IMR-90 (cell line): ENCODE measurements around the gene AHCYL2. TPM values are rescaled to one million over a fixed set of nuclear protein-coding genes. Genes with fewer than 3 reads are reported as not detected.

Experiments used
- ATAC-seq: fragments of 200-7000 bp; cut with Tn5 transposase; 2 replicates; pipeline ENCODE4 v1.9.1; 2020; ENCODE audit warnings: low read depth, mild to moderate bottlenecking, moderate library complexity
- BruUV-seq: library from RNA; stranded (reverse); fragments of 400-500 nt; replicated peaks from 2 replicates; lab custom pipeline; 2021; lab: Mats Ljungman, UMichigan
- CTCF ChIA-PET: fragments of 300-600 bp; formaldehyde crosslinking; extraction: SDS; loops from one replicate; lab custom pipeline; 2021; ENCODE audit warnings: antibody characterized with exemption; lab: Yijun Ruan, JAX
- POLR2A ChIA-PET: fragments of 300-600 bp; sonication (Branson Sonifier 250); formaldehyde crosslinking; loops from one replicate; lab custom pipeline; 2022; ENCODE audit warnings: antibody characterized with exemption; ENCODE audit not compliant: unreplicated experiment; lab: Charles Lee
- DNase-seq: peaks from one replicate; pipeline ENCODE4 v3.0.0; 2013
- H2AFZ ChIP-seq: replicated peaks from 2 replicates; pipeline ENCODE3; 2013; ENCODE audit warnings: low read length, mild to moderate bottlenecking; ENCODE audit not compliant: poor library complexity
- H2AK5ac ChIP-seq: 2 replicates; pipeline ENCODE4 v1.6.1; 2013; ENCODE audit warnings: low read depth, low read length, inconsistent platforms
- H2AK9ac ChIP-seq: replicated peaks from 2 replicates; pipeline ENCODE3; 2013; ENCODE audit warnings: mild to moderate bottlenecking, low read depth, low read length, moderate library complexity; ENCODE audit not compliant: poor library complexity
- H2BK120ac ChIP-seq: 2 replicates; pipeline ENCODE4 v1.6.1; 2013; ENCODE audit warnings: low read depth, low read length, inconsistent platforms
- H2BK15ac ChIP-seq: 3 replicates; pipeline ENCODE4 v1.6.1; 2013; ENCODE audit warnings: low read depth, low read length, inconsistent platforms
- H2BK20ac ChIP-seq: 2 replicates; pipeline ENCODE4 v1.6.1; 2013; ENCODE audit warnings: low read depth, mild to moderate bottlenecking, inconsistent platforms, low read length, moderate library complexity
- H2BK5ac ChIP-seq: 2 replicates; pipeline ENCODE4 v1.6.1; 2013; ENCODE audit warnings: mild to moderate bottlenecking, low read depth, low read length, inconsistent platforms; ENCODE audit not compliant: poor library complexity, severe bottlenecking
- H3K14ac ChIP-seq: replicated peaks from 2 replicates; pipeline ENCODE4 v1.6.1; 2013; ENCODE audit warnings: low read depth, low read length, inconsistent platforms
- H3K18ac ChIP-seq: 2 replicates; pipeline ENCODE4 v1.6.1; 2013; ENCODE audit warnings: low read depth, low read length, control low read depth
- H3K23ac ChIP-seq: 2 replicates; pipeline ENCODE4 v1.6.1; 2013; ENCODE audit warnings: low read depth, low read length, inconsistent platforms
- H3K27ac ChIP-seq: 2 replicates; pipeline ENCODE4 v1.5.1; 2013; ENCODE audit warnings: mild to moderate bottlenecking, control low read depth, low read length; ENCODE audit not compliant: insufficient read depth
- H3K27me3 ChIP-seq: 2 replicates; pipeline ENCODE4 v1.6.1; 2013; ENCODE audit warnings: low read length; ENCODE audit not compliant: control insufficient read depth, insufficient read depth
- H3K36me3 ChIP-seq: 2 replicates; pipeline ENCODE4 v1.6.1; 2013; ENCODE audit warnings: low read length, mixed read lengths; ENCODE audit not compliant: control insufficient read depth, insufficient read depth
- H3K4ac ChIP-seq: 2 replicates; pipeline ENCODE4 v1.6.1; 2013; ENCODE audit warnings: low read depth, low read length, inconsistent platforms
- H3K4me1 ChIP-seq: 2 replicates; pipeline ENCODE4 v1.6.1; 2013; ENCODE audit warnings: low read length, mixed read lengths; ENCODE audit not compliant: control insufficient read depth, insufficient read depth
- H3K4me2 ChIP-seq: 2 replicates; pipeline ENCODE4 v1.6.1; 2013; ENCODE audit warnings: low read depth, mild to moderate bottlenecking, control low read depth, low read length, moderate library complexity
- H3K4me3 ChIP-seq: 2 replicates; pipeline ENCODE4 v1.5.1; 2013; ENCODE audit warnings: low read depth, mild to moderate bottlenecking, control low read depth, low read length, moderate library complexity; ENCODE audit not compliant: insufficient read depth
- H3K56ac ChIP-seq: 2 replicates; pipeline ENCODE4 v1.6.1; 2013; ENCODE audit warnings: low read length, inconsistent platforms; ENCODE audit not compliant: insufficient read depth; ENCODE audit errors: extremely low read depth
- H3K79me1 ChIP-seq, 2 experiments: 2 replicates each; pipeline ENCODE4 v1.6.1; 2013; ENCODE audit warnings: low read length in 2 of 2, inconsistent platforms in 1 of 2, low read depth in 1 of 2
- H3K9ac ChIP-seq: 2 replicates; pipeline ENCODE4 v1.6.1; 2013; ENCODE audit warnings: low read depth, low read length, control low read depth
- H3K9me1 ChIP-seq: 2 replicates; pipeline ENCODE4 v1.6.1; 2013; ENCODE audit warnings: low read length, inconsistent platforms; ENCODE audit not compliant: insufficient read depth
- H3K9me3 ChIP-seq: 2 replicates; pipeline ENCODE4 v1.6.1; 2013; ENCODE audit warnings: low read length; ENCODE audit not compliant: control insufficient read depth, insufficient read depth
- H4K20me1 ChIP-seq: 2 replicates; pipeline ENCODE4 v1.6.1; 2013; ENCODE audit warnings: low read length, inconsistent platforms; ENCODE audit not compliant: insufficient read depth
- H4K5ac ChIP-seq: 2 replicates; pipeline ENCODE4 v1.6.1; 2013; ENCODE audit warnings: mild to moderate bottlenecking, low read depth, low read length, control low read depth
- H4K8ac ChIP-seq, 2 experiments: 2 replicates each; pipeline ENCODE4 v1.6.1; 2013; ENCODE audit warnings: low read depth in 2 of 2, low read length in 2 of 2, control low read depth in 1 of 2, inconsistent platforms in 1 of 2
- H4K91ac ChIP-seq: 2 replicates; pipeline ENCODE4 v1.6.1; 2013; ENCODE audit warnings: low read depth, low read length, inconsistent platforms; ENCODE audit not compliant: insufficient read depth
- BHLHE40 ChIP-seq: fragments of 150-350 bp; IDR thresholded peaks from 2 replicates; pipeline ENCODE4 v1.6.1; 2016; ENCODE audit warnings: mild to moderate bottlenecking, low read depth, low read length
- CEBPB ChIP-seq: IDR thresholded peaks from 2 replicates; pipeline ENCODE4 v1.6.1; 2012; ENCODE audit warnings: low read depth, low read length, improper control_type of control experiment
- CHD1 ChIP-seq: IDR thresholded peaks from 2 replicates; pipeline ENCODE4 v1.6.1; 2012; ENCODE audit warnings: low read depth, low read length, improper control_type of control experiment
- FOS ChIP-seq: fragments of 150-350 bp; IDR thresholded peaks from 2 replicates; pipeline ENCODE4 v1.6.1; 2016; ENCODE audit warnings: low read depth, low read length
- MAFK ChIP-seq: IDR thresholded peaks from 2 replicates; pipeline ENCODE4 v1.6.1; 2012; ENCODE audit warnings: low read depth, low read length, improper control_type of control experiment
- MAZ ChIP-seq: IDR thresholded peaks from 2 replicates; pipeline ENCODE4 v1.6.1; 2012; ENCODE audit warnings: low read depth, mild to moderate bottlenecking, low read length, improper control_type of control experiment, moderate library complexity, borderline replicate concordance
- MXI1 ChIP-seq: IDR thresholded peaks from 2 replicates; pipeline ENCODE4 v1.6.1; 2012; ENCODE audit warnings: low read depth, mild to moderate bottlenecking, low read length, moderate library complexity, borderline replicate concordance
- NFE2L2 ChIP-seq: fragments of 150-350 bp; IDR thresholded peaks from 2 replicates; pipeline ENCODE4 v1.6.1; 2016; ENCODE audit warnings: low read depth, mild to moderate bottlenecking, low read length
- POLR2A ChIP-seq: IDR thresholded peaks from 2 replicates; pipeline ENCODE4 v1.6.1; 2012; ENCODE audit warnings: mild to moderate bottlenecking, low read depth, low read length
- RAD21 ChIP-seq: IDR thresholded peaks from 2 replicates; pipeline ENCODE4 v1.6.1; 2012; ENCODE audit warnings: low read length, improper control_type of control experiment
- RCOR1 ChIP-seq: IDR thresholded peaks from 2 replicates; pipeline ENCODE4 v1.6.1; 2012; ENCODE audit warnings: mild to moderate bottlenecking, low read length, improper control_type of control experiment; ENCODE audit not compliant: insufficient replicate concordance
- RFX5 ChIP-seq: IDR thresholded peaks from 2 replicates; pipeline ENCODE4 v1.8.0; 2012; ENCODE audit warnings: low read depth, mild to moderate bottlenecking, low read length, moderate library complexity
- SMC3 ChIP-seq: fragments of 150-350 bp; IDR thresholded peaks from 2 replicates; pipeline ENCODE4 v1.6.1; 2016; ENCODE audit warnings: low read depth, mild to moderate bottlenecking, antibody characterized with exemption, low read length, moderate library complexity
- WGBS, 2 experiments: methylation state at CpG; one replicate each; pipeline versions ENCODE4 v1.1.5 to v1.1.7; 2013; ENCODE audit warnings: missing lambda C conversion rate in 2 of 2; ENCODE audit not compliant: insufficient read length in 1 of 2; ENCODE audit errors: extremely low coverage in 2 of 2; 5-methylcytosine and 5-hydroxymethylcytosine counted together
- dilution Hi-C: fragments of 300-500 bp; cut with HindIII; formaldehyde crosslinking; loops from one replicate; pipeline ENCODE4 v1.14.3; 2018; ENCODE audit warnings: low sequenced_read_pairs; ENCODE audit not compliant: unreplicated experiment
- in situ Hi-C: fragments of 300-500 bp; cut with MboI; formaldehyde crosslinking; loops from 3 replicates; pipeline ENCODE4 v1.14.3; 2019; ENCODE audit warnings: low sequenced_read_pairs, inconsistent platforms, mixed read lengths
- intact Hi-C: fragments of 100-400 bp; cut with micrococcal nuclease; formaldehyde crosslinking; loops from 2 replicates; pipeline ENCODE4 v1.10.0; 2022
- polyA plus RNA-seq, 3 experiments: library from polyadenylated mRNA; depleted of rRNA; stranded (reverse); fragments of >200 nt; gene quantifications; 2 replicates each; pipeline ENCODE4 v1.2.3, GENCODE V29; 2012; ENCODE audit warnings: low replicate concordance in 1 of 3
- total RNA-seq: library from RNA; depleted of rRNA; stranded (reverse); fragments of >200 nt; gene quantifications from 2 replicates; pipeline ENCODE4 v1.2.3, GENCODE V29; 2012
- TF ChIP-seq, protein P1 (sequence below): conservative IDR thresholded peaks from 2 replicates; pipeline ENCODE4 v1.5.1; 2012; ENCODE audit warnings: mild to moderate bottlenecking, low read depth, low read length, improper control_type of control experiment
- TF ChIP-seq, protein P2 (sequence below): fragments of 150-350 bp; IDR thresholded peaks from 2 replicates; pipeline ENCODE4 v1.6.1; 2017; ENCODE audit warnings: mild to moderate bottlenecking, antibody characterized with exemption, low read length, low read depth

The AHCYL2 gene
- total and polyA plus RNA-seq, 2 of the 4 experiments (the other 2 are of a cell fraction) = 5.7 to 7.6 TPM

DNA sequence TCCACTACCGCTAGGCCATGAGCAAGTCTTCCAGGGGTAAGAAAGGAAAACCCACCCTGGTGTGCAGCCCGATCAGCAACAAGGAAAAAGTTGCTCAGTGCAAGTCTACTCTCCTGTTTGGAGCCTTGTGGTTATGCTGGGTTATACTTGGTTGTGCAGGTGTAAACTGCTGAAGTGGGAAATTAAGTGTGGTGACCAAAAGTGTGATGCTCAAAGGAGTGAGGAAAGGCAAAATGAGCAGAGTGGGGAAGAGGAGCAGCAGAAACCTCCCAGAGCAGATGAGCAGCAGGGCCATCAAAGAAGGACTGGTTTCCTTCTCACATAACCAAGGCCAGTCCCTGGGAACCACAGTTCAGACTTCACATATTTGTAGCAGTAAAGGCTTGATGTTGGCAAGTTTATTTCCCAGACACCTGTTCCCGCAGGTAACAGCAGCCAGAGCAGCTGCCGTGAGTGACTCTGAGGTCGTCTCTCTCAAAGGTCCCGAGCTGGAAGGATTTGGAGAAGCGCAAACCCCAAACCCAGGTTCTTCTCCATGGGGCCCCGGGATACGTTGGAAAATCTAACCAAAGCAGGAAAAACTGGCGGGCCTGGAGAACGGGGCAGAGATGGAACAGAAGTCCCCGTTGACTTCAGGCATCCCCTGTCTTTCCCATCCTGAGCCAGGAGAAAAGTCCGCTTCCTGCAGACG is 37.0 kb upstream of the AHCYL2 start:
- ChIA-PET POLR2A (no interaction called here), CTCF (no interaction called here)
- H2AK9ac ChIP-seq = peak overlapping the region; percentile 80
- dilution Hi-C loops = no loop called here
- peaks cover 11% of the 10 kb centered on the region for H3K27me3 ChIP-seq
- H2BK120ac ChIP-seq = no peak overlapping the region
- H3K79me1 ChIP-seq = peaks cover 18 to 36% of the 10 kb centered on the region in 2 experiments; a peak in 3 of 4 replicates
- intact Hi-C loops = no loop called here
- H4K20me1 ChIP-seq = peaks cover 31% of the 10 kb centered on the region
- no peaks in the 10 kb centered on the region for H3K36me3 ChIP-seq
- H3K56ac ChIP-seq = no peak overlapping the region
- peaks cover 10% of the 10 kb centered on the region for H3K9me1 ChIP-seq
- WGBS, 2 experiments = 8% methylated on average over 5 of the region's 14 CpGs; no CpG with 5 or more reads in 1 of the 2 experiments
- H3K27ac ChIP-seq = no peak overlapping the region
- peak overlapping the region; percentile 69; the same call in 1 of the 2 replicates for H3K9ac ChIP-seq
- 0 out of 2 replicates have a peak overlapping the region, but pooled peaks have one; percentile 33 for H3K23ac ChIP-seq
- H2AK5ac ChIP-seq = no peak overlapping the region
- no peak for ATAC-seq
- peak overlapping the region; percentile 94 for H2AFZ ChIP-seq
- H2BK15ac ChIP-seq = no peak overlapping the region
- no TSS peak for BruUV-seq
- no peak overlapping the region for H2BK20ac ChIP-seq
- DNase-seq = no peak
- peaks cover 6% of the 10 kb centered on the region for H3K4me1 ChIP-seq
- peak overlapping the region; percentile 83 for H3K4me2 ChIP-seq
- no peak overlapping the region for H4K5ac ChIP-seq
- H3K4ac ChIP-seq = peak overlapping the region; percentile 31
- no peak overlapping the region for H2BK5ac ChIP-seq
- in situ Hi-C loops = no loop called here
- no peak overlapping the region for H3K18ac ChIP-seq
- peak overlapping the region in 1 of 2 experiments; percentile 51; a peak in 2 of 4 replicates for H4K8ac ChIP-seq
- peak overlapping the region; percentile 93 for H3K4me3 ChIP-seq
- no peak overlapping the region for H3K14ac ChIP-seq
- H4K91ac ChIP-seq = no peak overlapping the region
- no peaks in the 10 kb centered on the region for H3K9me3 ChIP-seq
- TF ChIP-seq SMC3 (no peak), BHLHE40 (no peak), FOS (no peak), POLR2A (no peak), MAFK (no peak), MXI1 (no peak), CEBPB (no peak), RFX5 (no peak), CHD1 (no peak), RAD21 (no peak), RCOR1 (no peak), NFE2L2 (no peak), MAZ (no peak)
- TF ChIP-seq, protein P1, sequence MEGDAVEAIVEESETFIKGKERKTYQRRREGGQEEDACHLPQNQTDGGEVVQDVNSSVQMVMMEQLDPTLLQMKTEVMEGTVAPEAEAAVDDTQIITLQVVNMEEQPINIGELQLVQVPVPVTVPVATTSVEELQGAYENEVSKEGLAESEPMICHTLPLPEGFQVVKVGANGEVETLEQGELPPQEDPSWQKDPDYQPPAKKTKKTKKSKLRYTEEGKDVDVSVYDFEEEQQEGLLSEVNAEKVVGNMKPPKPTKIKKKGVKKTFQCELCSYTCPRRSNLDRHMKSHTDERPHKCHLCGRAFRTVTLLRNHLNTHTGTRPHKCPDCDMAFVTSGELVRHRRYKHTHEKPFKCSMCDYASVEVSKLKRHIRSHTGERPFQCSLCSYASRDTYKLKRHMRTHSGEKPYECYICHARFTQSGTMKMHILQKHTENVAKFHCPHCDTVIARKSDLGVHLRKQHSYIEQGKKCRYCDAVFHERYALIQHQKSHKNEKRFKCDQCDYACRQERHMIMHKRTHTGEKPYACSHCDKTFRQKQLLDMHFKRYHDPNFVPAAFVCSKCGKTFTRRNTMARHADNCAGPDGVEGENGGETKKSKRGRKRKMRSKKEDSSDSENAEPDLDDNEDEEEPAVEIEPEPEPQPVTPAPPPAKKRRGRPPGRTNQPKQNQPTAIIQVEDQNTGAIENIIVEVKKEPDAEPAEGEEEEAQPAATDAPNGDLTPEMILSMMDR = no peak
- TF ChIP-seq, protein P2, sequence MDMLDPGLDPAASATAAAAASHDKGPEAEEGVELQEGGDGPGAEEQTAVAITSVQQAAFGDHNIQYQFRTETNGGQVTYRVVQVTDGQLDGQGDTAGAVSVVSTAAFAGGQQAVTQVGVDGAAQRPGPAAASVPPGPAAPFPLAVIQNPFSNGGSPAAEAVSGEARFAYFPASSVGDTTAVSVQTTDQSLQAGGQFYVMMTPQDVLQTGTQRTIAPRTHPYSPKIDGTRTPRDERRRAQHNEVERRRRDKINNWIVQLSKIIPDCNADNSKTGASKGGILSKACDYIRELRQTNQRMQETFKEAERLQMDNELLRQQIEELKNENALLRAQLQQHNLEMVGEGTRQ = no peak
